Suprapubic skin (tissue), 4 donors: ENCODE data around the gene RPL37A.

ENCODE experiments used
- CTCF ChIP-seq, 2 donors: fragments of 200-600 bp in 1 of 2; fragments of 450-650 bp in 1 of 2; sonication (generic) in 1 of 2; IDR thresholded peaks; one replicate each; pipeline ENCODE4 v1.5.1; 2016 to 2019; ENCODE audit warnings: antibody characterized with exemption in 2 of 2, mild to moderate bottlenecking in 1 of 2, moderate library complexity in 1 of 2
- EP300 ChIP-seq: sonication (generic); formaldehyde crosslinking; IDR thresholded peaks from one replicate; pipeline ENCODE4 v1.6.1; 2017; ENCODE audit warnings: antibody characterized with exemption
- POLR2A ChIP-seq, 2 donors: fragments of 450-650 bp; IDR thresholded peaks; one replicate each; pipeline ENCODE4 v1.6.1; 2017; ENCODE audit warnings: antibody characterized with exemption in 2 of 2, mild to moderate bottlenecking in 2 of 2, moderate library complexity in 2 of 2
- POLR2AphosphoS5 ChIP-seq, 3 donors: sonication (generic); formaldehyde crosslinking; IDR thresholded peaks; one replicate each; pipeline ENCODE4 v1.6.1; 2017; ENCODE audit warnings: antibody characterized with exemption in 3 of 3

GRCh38 chr2:216463148-216463547 is 35.5 kb upstream of the RPL37A start:
- no peak for TF ChIP-seq CTCF (IDR thresholded peaks at IDR 0.05)
- TF ChIP-seq POLR2A (IDR thresholded peaks at IDR 0.05): no peak
- TF ChIP-seq EP300: no peak
- TF ChIP-seq POLR2AphosphoS5 (IDR thresholded peaks at IDR 0.05): no peak
